Glutamatergic neuron (in vitro differentiated cells): Measurements from ENCODE around the gene SNTB2. TPM values are rescaled to one million over a fixed set of nuclear protein-coding genes. Genes with fewer than 3 reads are reported as not detected.

Experiments used
- DNase-seq: peaks from one replicate; pipeline ENCODE4 v3.0.0; 2022
- H3K27ac Mint-ChIP-seq: one replicate; pipeline ENCODE4 v1.8.0; 2020; ENCODE audit warnings: mild to moderate bottlenecking, mixed read lengths, inconsistent platforms; ENCODE audit not compliant: unreplicated experiment
- H3K27me3 Mint-ChIP-seq: one replicate; pipeline ENCODE4 v1.8.0; 2020; ENCODE audit warnings: mild to moderate bottlenecking, moderate library complexity, mixed read lengths, inconsistent platforms; ENCODE audit not compliant: unreplicated experiment
- H3K36me3 Mint-ChIP-seq: one replicate; pipeline ENCODE4 v1.8.0; 2020; ENCODE audit warnings: mild to moderate bottlenecking, mixed read lengths, inconsistent platforms; ENCODE audit not compliant: unreplicated experiment
- H3K4me1 Mint-ChIP-seq: one replicate; pipeline ENCODE4 v1.8.0; 2020; ENCODE audit warnings: mild to moderate bottlenecking, low read depth, mixed read lengths, inconsistent platforms; ENCODE audit not compliant: unreplicated experiment
- H3K4me3 Mint-ChIP-seq: one replicate; pipeline ENCODE4 v1.8.0; 2020; ENCODE audit warnings: mild to moderate bottlenecking, mixed read lengths, inconsistent platforms; ENCODE audit not compliant: unreplicated experiment
- H3K9me3 Mint-ChIP-seq: one replicate; pipeline ENCODE4 v1.8.0; 2020; ENCODE audit warnings: mild to moderate bottlenecking, moderate library complexity, mixed read lengths, inconsistent platforms; ENCODE audit not compliant: unreplicated experiment
- total RNA-seq: library from RNA; stranded (reverse); fragmentation: NEBNext Ultra II Directional; extraction: Animal tissue kit (Norgen Biotek cat#: 25700); gene quantifications from one replicate; pipeline ENCODE4 v1.2.1, GENCODE V29; 2021; ENCODE audit not compliant: unreplicated experiment
- TF ChIP-seq, protein P1 (sequence below): fragments of 200-600 bp; sonication (generic); IDR thresholded peaks from one replicate; pipeline ENCODE4 v1.5.0; 2021; ENCODE audit not compliant: partially characterized antibody, unreplicated experiment

Gene SNTB2
- total RNA-seq, 1 donor from 2014 or later, result 26.8 TPM

DNA sequence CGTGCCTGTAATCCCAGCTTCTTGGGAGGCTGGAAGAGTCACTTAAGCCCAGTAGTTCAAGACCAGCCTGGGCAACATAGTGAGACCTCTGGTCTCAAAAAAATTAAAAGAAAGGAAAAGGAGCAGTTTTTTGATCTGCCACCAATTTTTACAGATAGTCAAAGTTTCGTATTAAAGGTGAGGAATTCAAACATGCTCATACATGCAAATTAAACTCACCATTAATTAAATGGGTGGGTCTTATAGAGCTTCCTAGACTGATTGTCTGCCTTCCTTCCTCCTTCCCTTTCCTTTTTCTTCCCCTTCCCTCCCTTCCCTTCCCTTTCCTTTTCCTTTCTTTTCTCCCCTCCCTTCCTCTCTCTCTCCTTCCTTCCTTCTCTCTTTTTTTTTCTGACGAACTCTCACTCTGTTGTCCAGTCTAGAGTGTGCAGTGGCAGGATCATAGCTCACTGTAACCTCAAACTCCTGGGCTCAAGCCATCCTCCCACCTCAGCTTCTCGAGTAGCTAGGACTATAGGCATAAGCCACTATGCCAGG is 87.8 kb downstream of the SNTB2 start:
- Mint-ChIP-seq H3K36me3 (no peaks in the 10 kb centered on the region), H3K27me3 (no peaks in the 10 kb centered on the region), H3K4me3 (no peak overlapping the region), H3K9me3 (no peaks in the 10 kb centered on the region), H3K27ac (no peak overlapping the region), H3K4me1 (no peaks in the 10 kb centered on the region)
- no peak for DNase-seq
- TF ChIP-seq, protein P1, sequence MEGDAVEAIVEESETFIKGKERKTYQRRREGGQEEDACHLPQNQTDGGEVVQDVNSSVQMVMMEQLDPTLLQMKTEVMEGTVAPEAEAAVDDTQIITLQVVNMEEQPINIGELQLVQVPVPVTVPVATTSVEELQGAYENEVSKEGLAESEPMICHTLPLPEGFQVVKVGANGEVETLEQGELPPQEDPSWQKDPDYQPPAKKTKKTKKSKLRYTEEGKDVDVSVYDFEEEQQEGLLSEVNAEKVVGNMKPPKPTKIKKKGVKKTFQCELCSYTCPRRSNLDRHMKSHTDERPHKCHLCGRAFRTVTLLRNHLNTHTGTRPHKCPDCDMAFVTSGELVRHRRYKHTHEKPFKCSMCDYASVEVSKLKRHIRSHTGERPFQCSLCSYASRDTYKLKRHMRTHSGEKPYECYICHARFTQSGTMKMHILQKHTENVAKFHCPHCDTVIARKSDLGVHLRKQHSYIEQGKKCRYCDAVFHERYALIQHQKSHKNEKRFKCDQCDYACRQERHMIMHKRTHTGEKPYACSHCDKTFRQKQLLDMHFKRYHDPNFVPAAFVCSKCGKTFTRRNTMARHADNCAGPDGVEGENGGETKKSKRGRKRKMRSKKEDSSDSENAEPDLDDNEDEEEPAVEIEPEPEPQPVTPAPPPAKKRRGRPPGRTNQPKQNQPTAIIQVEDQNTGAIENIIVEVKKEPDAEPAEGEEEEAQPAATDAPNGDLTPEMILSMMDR, result no peak

DNA sequence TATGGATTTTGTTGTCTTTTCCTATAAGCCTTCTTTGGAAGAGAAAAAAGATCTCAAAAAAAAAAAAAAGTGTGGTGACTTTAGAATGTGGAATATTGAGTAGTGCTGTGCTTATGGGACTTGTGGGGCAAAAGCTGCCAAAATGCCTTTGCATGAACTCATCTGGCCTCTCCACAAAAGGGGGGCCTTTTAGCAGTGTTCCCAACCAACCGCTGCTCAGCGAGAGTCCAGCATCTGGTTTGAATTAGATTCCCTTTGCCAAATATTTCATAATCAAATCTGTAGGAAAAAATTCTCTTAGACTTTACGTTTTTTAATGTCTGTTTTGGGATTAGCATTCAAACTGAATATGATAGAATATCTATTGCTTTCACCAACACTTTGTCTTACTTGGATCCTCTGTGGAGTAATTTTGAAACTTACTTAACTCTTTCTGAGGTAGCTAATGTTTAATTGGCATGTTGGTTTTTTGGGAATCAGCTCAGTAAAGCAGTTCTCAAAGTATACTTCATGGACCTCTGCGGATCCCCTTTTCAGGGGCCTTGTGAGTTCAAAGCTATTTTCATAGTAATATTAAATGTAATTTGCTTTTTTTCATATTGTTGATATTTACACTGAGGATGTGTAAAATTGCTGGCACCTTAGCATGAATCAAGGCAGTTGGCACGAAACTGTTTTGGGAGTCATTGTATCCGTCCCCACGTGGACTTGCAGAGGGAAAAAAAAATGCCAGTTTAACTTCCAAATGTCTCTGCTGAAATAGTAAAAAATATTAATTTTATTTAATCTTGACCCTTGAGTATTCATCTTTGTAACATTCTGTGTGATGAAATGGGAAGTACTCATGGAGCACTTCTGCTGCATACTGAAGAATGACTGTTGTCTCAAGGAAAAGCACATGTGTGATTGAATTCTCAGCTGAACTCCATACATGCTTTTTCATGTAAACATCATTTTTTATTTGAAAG is 89.5 kb downstream of the SNTB2 start:
- TF ChIP-seq, protein P1, result no peak
- Mint-ChIP-seq H3K9me3 (peaks cover 2% of the 10 kb centered on the region), H3K4me1 (no peaks in the 10 kb centered on the region), H3K27me3 (no peaks in the 10 kb centered on the region), H3K4me3 (no peak overlapping the region), H3K36me3 (no peaks in the 10 kb centered on the region), H3K27ac (no peak overlapping the region)
- DNase-seq, result no peak

DNA sequence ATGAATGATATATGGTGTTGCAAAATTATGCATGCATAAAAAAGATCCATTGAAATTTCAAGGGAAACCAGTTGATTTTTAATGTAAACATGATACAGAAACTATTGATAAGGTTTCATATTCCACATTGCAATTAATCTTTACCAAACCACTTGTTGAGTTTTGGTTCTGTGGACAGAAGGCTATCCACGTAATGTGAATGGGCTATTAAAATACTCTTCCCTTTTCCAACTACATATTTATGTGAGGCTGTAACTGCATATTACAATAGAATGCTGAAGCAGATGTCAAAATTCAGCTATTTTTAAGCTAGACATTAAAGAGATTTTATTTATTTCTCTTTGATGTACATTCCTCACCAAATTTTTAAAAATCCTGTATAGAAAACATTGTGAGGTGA is 90.4 kb downstream of the SNTB2 start:
- peaks cover 2% of the 10 kb centered on the region for H3K9me3 Mint-ChIP-seq

DNA sequence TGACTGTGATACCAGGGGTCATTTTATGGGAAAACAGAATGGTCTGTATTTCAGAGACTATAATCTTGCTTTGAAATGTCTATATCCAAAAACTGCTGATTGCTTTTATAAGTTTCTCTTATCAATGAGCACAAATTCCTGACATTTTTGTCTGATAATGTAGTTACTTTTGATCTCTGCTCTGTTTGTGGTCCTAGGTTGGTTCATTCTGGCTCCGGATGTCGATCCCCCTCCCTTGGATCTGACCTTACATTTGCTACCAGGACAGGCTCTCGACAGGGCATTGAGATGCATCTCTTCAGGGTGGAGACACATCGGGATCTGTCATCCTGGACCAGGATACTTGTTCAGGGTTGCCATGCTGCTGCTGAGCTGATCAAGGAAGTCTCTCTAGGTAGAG is 96.9 kb downstream of the SNTB2 start:
- Mint-ChIP-seq H3K27ac (no peak overlapping the region), H3K9me3 (peaks cover 2% of the 10 kb centered on the region), H3K27me3 (no peaks in the 10 kb centered on the region), H3K4me3 (no peak overlapping the region), H3K4me1 (no peaks in the 10 kb centered on the region), H3K36me3 (no peaks in the 10 kb centered on the region)
- no peak for DNase-seq
- TF ChIP-seq, protein P1, result no peak

More for the DNA sequence above, 90.4 kb downstream of the SNTB2 start:
- H3K4me3 Mint-ChIP-seq, result no peak overlapping the region
- no peaks in the 10 kb centered on the region for H3K4me1 Mint-ChIP-seq
- TF ChIP-seq, protein P1, result no peak
- no peaks in the 10 kb centered on the region for H3K27me3 Mint-ChIP-seq
- no peak for DNase-seq
- no peak overlapping the region for H3K27ac Mint-ChIP-seq
- H3K36me3 Mint-ChIP-seq, result no peaks in the 10 kb centered on the region

- peaks cover 2% of the 10 kb centered on the region for H3K9me3 Mint-ChIP-seq
- H3K4me1 Mint-ChIP-seq, result no peaks in the 10 kb centered on the region
- no peak for DNase-seq
- no peaks in the 10 kb centered on the region for H3K27me3 Mint-ChIP-seq
- H3K4me3 Mint-ChIP-seq, result no peak overlapping the region
- no peak overlapping the region for H3K27ac Mint-ChIP-seq
- H3K36me3 Mint-ChIP-seq, result no peaks in the 10 kb centered on the region
- TF ChIP-seq, protein P1, result no peak
Measured at GRCh38 chr16:69285240-69285639, 98.3 kb downstream of the SNTB2 start.
